WTC11 (cell line): ENCODE results near the gene TJAP1. TPM values are rescaled to one million over a fixed set of nuclear protein-coding genes. Genes with fewer than 3 reads are reported as not detected.

ENCODE experiments used
- ATAC-seq: fragments of 200-7000 bp; cut with Tn5 transposase; 2 replicates; pipeline ENCODE4 v1.10.0; 2021; ENCODE audit warnings: mild to moderate bottlenecking, moderate library complexity
- CTCF ChIA-PET: fragments of 300-600 bp; sonication (Branson Sonifier 250); formaldehyde crosslinking; loops from one replicate; lab custom pipeline; 2021; ENCODE audit warnings: antibody characterized with exemption; lab: Charles Lee
- POLR2A ChIA-PET: fragments of 350-600 bp; sonication (Branson Sonifier 250); formaldehyde crosslinking; loops from one replicate; lab custom pipeline; 2021; ENCODE audit warnings: antibody characterized with exemption; lab: Charles Lee
- DNase-seq: peaks from one replicate; pipeline ENCODE4 v3.0.0; 2021; ENCODE audit warnings: low spot score
- H3K27ac Mint-ChIP-seq: 2 replicates; pipeline ENCODE4 v1.8.0; 2021; ENCODE audit warnings: mixed read lengths
- H3K27me3 Mint-ChIP-seq: 2 replicates; pipeline ENCODE4 v1.8.0; 2021; ENCODE audit warnings: low read depth, mild to moderate bottlenecking, moderate library complexity, mixed read lengths
- H3K36me3 Mint-ChIP-seq: 2 replicates; pipeline ENCODE4 v1.8.0; 2021; ENCODE audit warnings: mixed read lengths
- H3K4me1 Mint-ChIP-seq: 2 replicates; pipeline ENCODE4 v1.8.0; 2022; ENCODE audit warnings: mixed read lengths
- H3K4me3 Mint-ChIP-seq: 2 replicates; pipeline ENCODE4 v1.8.0; 2021; ENCODE audit warnings: mild to moderate bottlenecking, moderate library complexity, mixed read lengths
- H3K9me3 Mint-ChIP-seq: 2 replicates; pipeline ENCODE4 v1.8.0; 2021; ENCODE audit warnings: mixed read lengths
- GTF2I ChIP-seq: fragments of 250-450 bp; sonication (Bioruptor Pico); conservative IDR thresholded peaks from 2 replicates; pipeline ENCODE4 v1.4.0; 2021; ENCODE audit warnings: mild to moderate bottlenecking
- JUN ChIP-seq: sonication (generic); formaldehyde crosslinking; IDR thresholded peaks from 2 replicates; pipeline ENCODE4 v1.8.0; 2023; ENCODE audit warnings: mild to moderate bottlenecking, missing genetic modification reagents
- MXD4 ChIP-seq: fragments of 250-450 bp; sonication (Bioruptor Pico); IDR thresholded peaks from 2 replicates; pipeline ENCODE4 v1.8.0; 2021; ENCODE audit warnings: mild to moderate bottlenecking, moderate library complexity, borderline replicate concordance
- MYBL2 ChIP-seq: sonication (generic); formaldehyde crosslinking; IDR thresholded peaks from 2 replicates; pipeline ENCODE4 v1.8.1; 2023; ENCODE audit warnings: mild to moderate bottlenecking, moderate library complexity, missing genetic modification reagents
- NR1H2 ChIP-seq: sonication (generic); formaldehyde crosslinking; IDR thresholded peaks from 2 replicates; pipeline ENCODE4 v1.9.0; 2021; ENCODE audit warnings: mild to moderate bottlenecking, moderate library complexity, missing genetic modification reagents
- NR3C1 ChIP-seq: sonication (generic); formaldehyde crosslinking; conservative IDR thresholded peaks from 2 replicates; pipeline ENCODE4 v1.8.1; 2023; ENCODE audit warnings: low read depth, mild to moderate bottlenecking, missing genetic modification reagents
- RORB ChIP-seq: fragments of 250-450 bp; sonication (Bioruptor Pico); IDR thresholded peaks from 2 replicates; pipeline ENCODE4 v1.9.0; 2021; ENCODE audit warnings: mild to moderate bottlenecking
- ZNF219 ChIP-seq: sonication (generic); formaldehyde crosslinking; IDR thresholded peaks from 2 replicates; pipeline ENCODE4 v1.8.0; 2023; ENCODE audit warnings: missing genetic modification reagents, mild to moderate bottlenecking, borderline replicate concordance
- total RNA-seq: library from RNA; stranded (reverse); gene quantifications from 3 replicates; pipeline ENCODE4 v1.2.3, GENCODE V29; 2021
- TF ChIP-seq, protein P1 (sequence below): sonication (generic); formaldehyde crosslinking; IDR thresholded peaks from 2 replicates; pipeline ENCODE4 v1.8.1; 2023; ENCODE audit warnings: mild to moderate bottlenecking, missing genetic modification reagents, borderline replicate concordance
- TF ChIP-seq, protein P2 (sequence below): fragments of 250-450 bp; sonication (Bioruptor Pico); IDR thresholded peaks from 2 replicates; pipeline ENCODE4 v1.9.0; 2021; ENCODE audit warnings: moderate library complexity, mild to moderate bottlenecking, inconsistent platforms, borderline replicate concordance
- TF ChIP-seq, protein P3 (sequence below): sonication (generic); formaldehyde crosslinking; IDR thresholded peaks from 2 replicates; pipeline ENCODE4 v1.8.1; 2023; ENCODE audit warnings: mild to moderate bottlenecking, missing genetic modification reagents
- TF ChIP-seq, protein P4 (sequence below): fragments of 250-450 bp; sonication (Bioruptor Pico); IDR thresholded peaks from 2 replicates; pipeline ENCODE4 v1.8.0; 2021; ENCODE audit warnings: mild to moderate bottlenecking
- TF ChIP-seq, protein P5 (sequence below): fragments of 250-450 bp; sonication (Bioruptor Pico); IDR thresholded peaks from 2 replicates; pipeline ENCODE4 v1.9.0; 2021; ENCODE audit warnings: mild to moderate bottlenecking
- TF ChIP-seq, protein P6 (sequence below): sonication (generic); formaldehyde crosslinking; IDR thresholded peaks from 2 replicates; pipeline ENCODE4 v1.8.1; 2022; ENCODE audit warnings: mild to moderate bottlenecking, moderate library complexity, missing genetic modification reagents

TJAP1 gene
- total RNA-seq, 1 experiment from 2014 or later = 40.4 TPM

DNA sequence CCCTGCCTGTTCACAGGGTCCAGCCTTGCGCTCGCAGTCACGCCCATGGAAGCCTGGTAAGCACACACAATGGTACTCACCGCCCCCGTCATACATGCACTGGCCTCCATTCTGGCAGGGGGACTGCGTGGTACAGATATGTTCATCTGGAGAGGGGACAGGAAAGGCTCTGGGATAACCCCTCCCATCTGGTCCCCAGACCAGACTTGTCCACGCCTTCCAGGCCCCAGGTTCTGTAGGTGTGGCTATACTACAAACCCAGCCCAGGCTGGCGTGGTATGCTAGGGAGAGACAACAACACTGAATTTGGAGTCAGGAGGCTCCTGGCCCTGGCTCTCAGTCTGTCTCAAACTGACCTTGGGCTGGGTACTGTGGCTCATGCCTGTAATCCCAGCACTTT lies 25.4 kb upstream of the TJAP1 start (continued):
- TF ChIP-seq, protein P1, sequence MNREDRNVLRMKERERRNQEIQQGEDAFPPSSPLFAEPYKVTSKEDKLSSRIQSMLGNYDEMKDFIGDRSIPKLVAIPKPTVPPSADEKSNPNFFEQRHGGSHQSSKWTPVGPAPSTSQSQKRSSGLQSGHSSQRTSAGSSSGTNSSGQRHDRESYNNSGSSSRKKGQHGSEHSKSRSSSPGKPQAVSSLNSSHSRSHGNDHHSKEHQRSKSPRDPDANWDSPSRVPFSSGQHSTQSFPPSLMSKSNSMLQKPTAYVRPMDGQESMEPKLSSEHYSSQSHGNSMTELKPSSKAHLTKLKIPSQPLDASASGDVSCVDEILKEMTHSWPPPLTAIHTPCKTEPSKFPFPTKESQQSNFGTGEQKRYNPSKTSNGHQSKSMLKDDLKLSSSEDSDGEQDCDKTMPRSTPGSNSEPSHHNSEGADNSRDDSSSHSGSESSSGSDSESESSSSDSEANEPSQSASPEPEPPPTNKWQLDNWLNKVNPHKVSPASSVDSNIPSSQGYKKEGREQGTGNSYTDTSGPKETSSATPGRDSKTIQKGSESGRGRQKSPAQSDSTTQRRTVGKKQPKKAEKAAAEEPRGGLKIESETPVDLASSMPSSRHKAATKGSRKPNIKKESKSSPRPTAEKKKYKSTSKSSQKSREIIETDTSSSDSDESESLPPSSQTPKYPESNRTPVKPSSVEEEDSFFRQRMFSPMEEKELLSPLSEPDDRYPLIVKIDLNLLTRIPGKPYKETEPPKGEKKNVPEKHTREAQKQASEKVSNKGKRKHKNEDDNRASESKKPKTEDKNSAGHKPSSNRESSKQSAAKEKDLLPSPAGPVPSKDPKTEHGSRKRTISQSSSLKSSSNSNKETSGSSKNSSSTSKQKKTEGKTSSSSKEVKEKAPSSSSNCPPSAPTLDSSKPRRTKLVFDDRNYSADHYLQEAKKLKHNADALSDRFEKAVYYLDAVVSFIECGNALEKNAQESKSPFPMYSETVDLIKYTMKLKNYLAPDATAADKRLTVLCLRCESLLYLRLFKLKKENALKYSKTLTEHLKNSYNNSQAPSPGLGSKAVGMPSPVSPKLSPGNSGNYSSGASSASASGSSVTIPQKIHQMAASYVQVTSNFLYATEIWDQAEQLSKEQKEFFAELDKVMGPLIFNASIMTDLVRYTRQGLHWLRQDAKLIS (CRISPR knock-in tag) = no peak
- TF ChIP-seq, protein P2, sequence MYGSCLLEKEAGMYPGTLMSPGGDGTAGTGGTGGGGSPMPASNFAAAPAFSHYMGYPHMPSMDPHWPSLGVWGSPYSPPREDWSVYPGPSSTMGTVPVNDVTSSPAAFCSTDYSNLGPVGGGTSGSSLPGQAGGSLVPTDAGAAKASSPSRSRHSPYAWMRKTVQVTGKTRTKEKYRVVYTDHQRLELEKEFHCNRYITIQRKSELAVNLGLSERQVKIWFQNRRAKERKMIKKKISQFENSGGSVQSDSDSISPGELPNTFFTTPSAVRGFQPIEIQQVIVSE (CRISPR knock-in tag) = no peak
- TF ChIP-seq MYBL2 (CRISPR knock-in tag) (no peak), JUN (no peak), GTF2I (CRISPR knock-in tag) (no peak), ZNF219 (no peak), NR1H2 (CRISPR knock-in tag) (no peak)
- TF ChIP-seq, protein P3, sequence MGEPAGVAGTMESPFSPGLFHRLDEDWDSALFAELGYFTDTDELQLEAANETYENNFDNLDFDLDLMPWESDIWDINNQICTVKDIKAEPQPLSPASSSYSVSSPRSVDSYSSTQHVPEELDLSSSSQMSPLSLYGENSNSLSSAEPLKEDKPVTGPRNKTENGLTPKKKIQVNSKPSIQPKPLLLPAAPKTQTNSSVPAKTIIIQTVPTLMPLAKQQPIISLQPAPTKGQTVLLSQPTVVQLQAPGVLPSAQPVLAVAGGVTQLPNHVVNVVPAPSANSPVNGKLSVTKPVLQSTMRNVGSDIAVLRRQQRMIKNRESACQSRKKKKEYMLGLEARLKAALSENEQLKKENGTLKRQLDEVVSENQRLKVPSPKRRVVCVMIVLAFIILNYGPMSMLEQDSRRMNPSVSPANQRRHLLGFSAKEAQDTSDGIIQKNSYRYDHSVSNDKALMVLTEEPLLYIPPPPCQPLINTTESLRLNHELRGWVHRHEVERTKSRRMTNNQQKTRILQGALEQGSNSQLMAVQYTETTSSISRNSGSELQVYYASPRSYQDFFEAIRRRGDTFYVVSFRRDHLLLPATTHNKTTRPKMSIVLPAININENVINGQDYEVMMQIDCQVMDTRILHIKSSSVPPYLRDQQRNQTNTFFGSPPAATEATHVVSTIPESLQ (CRISPR knock-in tag) = no peak
- TF ChIP-seq, protein P4, sequence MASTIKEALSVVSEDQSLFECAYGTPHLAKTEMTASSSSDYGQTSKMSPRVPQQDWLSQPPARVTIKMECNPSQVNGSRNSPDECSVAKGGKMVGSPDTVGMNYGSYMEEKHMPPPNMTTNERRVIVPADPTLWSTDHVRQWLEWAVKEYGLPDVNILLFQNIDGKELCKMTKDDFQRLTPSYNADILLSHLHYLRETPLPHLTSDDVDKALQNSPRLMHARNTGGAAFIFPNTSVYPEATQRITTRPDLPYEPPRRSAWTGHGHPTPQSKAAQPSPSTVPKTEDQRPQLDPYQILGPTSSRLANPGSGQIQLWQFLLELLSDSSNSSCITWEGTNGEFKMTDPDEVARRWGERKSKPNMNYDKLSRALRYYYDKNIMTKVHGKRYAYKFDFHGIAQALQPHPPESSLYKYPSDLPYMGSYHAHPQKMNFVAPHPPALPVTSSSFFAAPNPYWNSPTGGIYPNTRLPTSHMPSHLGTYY = no peak
- TF ChIP-seq, protein P5, sequence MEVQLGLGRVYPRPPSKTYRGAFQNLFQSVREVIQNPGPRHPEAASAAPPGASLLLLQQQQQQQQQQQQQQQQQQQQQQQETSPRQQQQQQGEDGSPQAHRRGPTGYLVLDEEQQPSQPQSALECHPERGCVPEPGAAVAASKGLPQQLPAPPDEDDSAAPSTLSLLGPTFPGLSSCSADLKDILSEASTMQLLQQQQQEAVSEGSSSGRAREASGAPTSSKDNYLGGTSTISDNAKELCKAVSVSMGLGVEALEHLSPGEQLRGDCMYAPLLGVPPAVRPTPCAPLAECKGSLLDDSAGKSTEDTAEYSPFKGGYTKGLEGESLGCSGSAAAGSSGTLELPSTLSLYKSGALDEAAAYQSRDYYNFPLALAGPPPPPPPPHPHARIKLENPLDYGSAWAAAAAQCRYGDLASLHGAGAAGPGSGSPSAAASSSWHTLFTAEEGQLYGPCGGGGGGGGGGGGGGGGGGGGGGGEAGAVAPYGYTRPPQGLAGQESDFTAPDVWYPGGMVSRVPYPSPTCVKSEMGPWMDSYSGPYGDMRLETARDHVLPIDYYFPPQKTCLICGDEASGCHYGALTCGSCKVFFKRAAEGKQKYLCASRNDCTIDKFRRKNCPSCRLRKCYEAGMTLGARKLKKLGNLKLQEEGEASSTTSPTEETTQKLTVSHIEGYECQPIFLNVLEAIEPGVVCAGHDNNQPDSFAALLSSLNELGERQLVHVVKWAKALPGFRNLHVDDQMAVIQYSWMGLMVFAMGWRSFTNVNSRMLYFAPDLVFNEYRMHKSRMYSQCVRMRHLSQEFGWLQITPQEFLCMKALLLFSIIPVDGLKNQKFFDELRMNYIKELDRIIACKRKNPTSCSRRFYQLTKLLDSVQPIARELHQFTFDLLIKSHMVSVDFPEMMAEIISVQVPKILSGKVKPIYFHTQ = no peak

DNA sequence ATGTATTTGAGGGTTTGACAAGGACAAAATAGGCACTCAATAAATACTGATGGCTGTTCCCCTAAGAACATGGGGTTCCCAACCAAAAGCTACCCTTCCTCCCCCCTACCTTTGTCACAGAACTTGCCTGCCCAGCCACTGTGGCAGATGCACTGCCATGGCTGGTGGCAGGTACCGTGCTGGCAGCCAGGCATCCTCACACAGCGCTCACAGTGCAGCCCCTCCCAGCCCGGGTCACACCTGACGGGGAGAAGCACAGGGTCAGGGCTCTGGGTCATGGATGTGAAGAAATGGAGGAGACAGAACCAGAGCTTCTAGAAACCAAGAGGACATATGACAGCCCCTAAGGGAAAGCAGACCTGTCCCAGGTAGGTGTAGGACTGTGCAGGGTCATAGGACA lies 24.5 kb upstream of the TJAP1 start:
- CTCF ChIA-PET = interaction anchor here (1.2 kb wide), 1 partner anchor 43 kb away, joined by 3 read pairs; no protein-coding TSS in a partner anchor
- Mint-ChIP-seq H3K36me3 (peaks cover 2% of the 10 kb centered on the region; the same call in 1 of the 2 replicates), H3K9me3 (no peaks in the 10 kb centered on the region), H3K27ac (no peak overlapping the region), H3K27me3 (peaks cover 39% of the 10 kb centered on the region), H3K4me1 (peaks cover 16% of the 10 kb centered on the region), H3K4me3 (no peak overlapping the region)
- no peak for DNase-seq
- TF ChIP-seq MXD4 (CRISPR knock-in tag) (no peak), MYBL2 (CRISPR knock-in tag) (no peak), NR3C1 (no peak), RORB (CRISPR knock-in tag) (no peak)
- TF ChIP-seq, protein P6, sequence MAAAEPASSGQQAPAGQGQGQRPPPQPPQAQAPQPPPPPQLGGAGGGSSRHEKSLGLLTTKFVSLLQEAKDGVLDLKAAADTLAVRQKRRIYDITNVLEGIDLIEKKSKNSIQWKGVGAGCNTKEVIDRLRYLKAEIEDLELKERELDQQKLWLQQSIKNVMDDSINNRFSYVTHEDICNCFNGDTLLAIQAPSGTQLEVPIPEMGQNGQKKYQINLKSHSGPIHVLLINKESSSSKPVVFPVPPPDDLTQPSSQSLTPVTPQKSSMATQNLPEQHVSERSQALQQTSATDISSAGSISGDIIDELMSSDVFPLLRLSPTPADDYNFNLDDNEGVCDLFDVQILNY = no peak
- POLR2A ChIA-PET = no interaction called here
- no peak for ATAC-seq
